AG04449 (cell line): ENCODE data around the gene MYRF.

Experiments used
- CTCF ChIA-PET: fragments of 350-600 bp; formaldehyde crosslinking; extraction: SDS; loops from one replicate; lab custom pipeline; 2021; ENCODE audit warnings: antibody characterized with exemption; lab: Yijun Ruan, JAX
- POLR2A ChIA-PET: fragments of 400-600, 350-600 bp; formaldehyde crosslinking; extraction: SDS; loops from one replicate; lab custom pipeline; 2020; ENCODE audit warnings: antibody characterized with exemption, inconsistent platforms; lab: Yijun Ruan, JAX
- DNase-seq: peaks from one replicate; pipeline ENCODE4 v3.0.0-alpha.2; 2010; ENCODE audit warnings: low read depth, low spot score
- H3K4me3 ChIP-seq: 2 replicates; pipeline ENCODE4 v1.5.1; 2011; ENCODE audit warnings: low read depth, mild to moderate bottlenecking, control low read depth, low read length
- CTCF ChIP-seq: IDR thresholded peaks from one replicate; pipeline ENCODE4 v1.5.1; 2011; ENCODE audit warnings: mild to moderate bottlenecking, moderate library complexity, low read length, control low read depth, inconsistent platforms; ENCODE audit not compliant: insufficient read depth; ENCODE audit errors: missing control alignments

Gene MYRF

GRCh38 chr11:61761440-61762222, 9.2 kb downstream of the MYRF start:
- TF ChIP-seq CTCF: no peak
- ChIA-PET POLR2A (no interaction called here), CTCF (interaction anchor here (1.0 to 12.8 kb wide), 4 partner anchors 8 to 28 kb away, joined by 3 to 97 read pairs (median 4); no protein-coding TSS in a partner anchor)
- no peak overlapping the region for H3K4me3 ChIP-seq
- DNase-seq: no peak

DNA sequence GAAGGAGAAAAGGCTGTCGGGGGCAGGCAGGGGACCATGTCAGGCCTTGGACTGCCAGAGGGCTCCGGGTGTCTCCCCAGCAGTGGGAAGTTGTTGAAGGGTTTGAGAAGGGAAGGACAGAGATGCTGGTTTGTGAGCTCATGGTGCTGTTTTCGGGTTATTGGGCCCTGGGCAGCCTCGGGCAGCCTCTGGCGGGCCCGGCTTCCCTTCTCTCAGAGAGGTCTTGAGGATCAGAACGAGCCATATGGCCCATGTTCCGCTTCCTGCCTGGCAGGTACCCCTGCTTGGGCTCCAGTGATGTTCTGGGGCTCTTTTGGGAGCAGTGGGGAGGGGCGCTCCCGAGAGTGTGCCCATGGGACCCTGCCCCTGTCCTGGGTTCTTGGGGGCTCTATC, 9.8 kb downstream of the MYRF start:
- no peak overlapping the region for H3K4me3 ChIP-seq
- ChIA-PET POLR2A (no interaction called here), CTCF (interaction anchor here (1.0 to 12.8 kb wide), 3 partner anchors 9 to 29 kb away, joined by 3 to 97 read pairs (median 4); no protein-coding TSS in a partner anchor)
- no peak for TF ChIP-seq CTCF
- DNase-seq: no peak

DNA sequence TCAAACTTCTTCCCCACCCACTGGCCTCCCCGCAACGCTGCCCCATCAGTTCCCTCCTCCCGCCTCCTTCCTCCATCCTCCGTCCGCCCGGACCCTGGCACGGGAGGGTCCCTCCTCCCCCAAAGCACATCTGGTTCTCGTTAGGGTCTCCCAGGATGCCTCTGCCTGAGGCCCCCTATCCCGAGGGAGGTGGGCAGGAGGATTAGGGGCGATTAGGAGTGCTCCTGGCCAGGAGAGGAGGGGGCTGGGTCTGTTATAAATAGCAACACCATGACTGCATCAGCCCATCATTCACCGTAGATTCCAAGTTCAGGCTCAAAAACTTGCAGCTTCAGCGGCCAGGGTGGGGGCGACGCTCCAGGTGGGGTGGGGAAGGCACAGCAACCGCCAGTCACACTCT, 10.4 kb downstream of the MYRF start:
- DNase-seq: no peak
- POLR2A ChIA-PET: no interaction called here
- TF ChIP-seq CTCF: no peak
- CTCF ChIA-PET: interaction anchor here (1.0 to 12.8 kb wide), 3 partner anchors 9 to 14 kb away, joined by 3 to 97 read pairs (median 14); no protein-coding TSS in a partner anchor
- H3K4me3 ChIP-seq: no peak overlapping the region

- no peak for TF ChIP-seq CTCF
- ChIA-PET POLR2A (no interaction called here), CTCF (interaction anchor here (0.9 to 12.8 kb wide), 8 partner anchors 8 to 342 kb away, joined by 3 to 97 read pairs (median 6); partner anchors contain the start of gene MYRF)
- no peak overlapping the region for H3K4me3 ChIP-seq
- no peak for DNase-seq
Measured at GRCh38 chr11:61763930-61764605, 11.6 kb downstream of the MYRF start.

GRCh38 chr11:61764606-61765260, 12.3 kb downstream of the MYRF start:
- CTCF ChIA-PET: interaction anchor here (0.8 to 12.8 kb wide), 10 partner anchors 9 to 343 kb away, joined by 3 to 97 read pairs (median 4); partner anchors contain the start of gene MYRF
- DNase-seq: no peak

More at GRCh38 chr11:61764606-61765260, 12.3 kb downstream of the MYRF start:
- no peak for TF ChIP-seq CTCF
- POLR2A ChIA-PET: no interaction called here
- H3K4me3 ChIP-seq: no peak overlapping the region
